Frontal cortex (tissue), 4 donors: ENCODE measurements around the gene IMMP2L. TPM values are rescaled to one million over a fixed set of nuclear protein-coding genes. Genes with fewer than 3 reads are reported as not detected.
"Not testable (repeated sequence)": the region's sequence is repeated elsewhere in the genome, so short reads cannot be mapped to it uniquely, and the experiment has no call there.

Experiments used
- DNase-seq, 2 donors: peaks; one replicate each; pipeline ENCODE4 v3.0.0; 2012; ENCODE audit warnings: low spot score in 2 of 2
- FAIRE-seq: peaks from 2 replicates; lab custom pipeline; 2012; peaks lifted over from hg19 to GRCh38; lab: Jason Lieb, UNC
- total RNA-seq: library from RNA; depleted of rRNA; stranded (reverse); fragments of >200 nt; gene quantifications from one replicate; pipeline ENCODE4 v1.2.3, GENCODE V29; 2014
- donor health status: control.
- donor health status: control.
- donor health status: control.

IMMP2L gene
- total RNA-seq, 1 donor from 2014 or later = 9.8 TPM

DNA sequence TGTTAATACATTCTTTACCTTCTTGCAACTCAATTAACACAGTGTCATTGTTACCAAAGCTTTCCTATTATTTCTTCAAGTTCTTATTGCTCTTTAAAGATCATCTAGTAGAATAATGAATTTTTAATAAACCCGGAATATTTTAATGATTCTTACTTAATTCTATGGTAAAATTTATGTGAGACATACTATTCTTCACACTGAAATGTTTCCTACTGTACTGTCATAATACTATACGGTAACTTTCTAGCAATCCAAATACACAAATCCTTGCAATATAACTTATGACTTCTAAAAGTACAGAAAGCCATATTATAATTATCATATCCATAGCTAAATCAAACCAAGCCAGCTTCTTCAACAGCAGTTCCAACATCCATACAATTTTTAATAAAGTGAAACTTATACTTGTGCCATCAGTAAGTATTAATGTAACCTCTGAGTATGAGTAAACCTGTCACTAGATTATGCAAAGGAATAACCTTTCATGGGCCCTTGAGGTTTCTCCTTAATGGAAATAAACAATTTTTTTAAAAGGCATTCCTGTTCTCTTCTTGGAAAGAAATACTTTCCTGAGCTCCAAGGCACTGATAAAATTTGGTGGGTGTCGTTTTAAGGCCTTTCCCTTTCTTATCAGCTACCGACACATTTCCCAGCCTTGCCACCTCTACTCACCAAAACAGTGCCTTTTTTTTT is 87.4 kb downstream of the IMMP2L start:
- FAIRE-seq = no peak
- no peak for DNase-seq

DNA sequence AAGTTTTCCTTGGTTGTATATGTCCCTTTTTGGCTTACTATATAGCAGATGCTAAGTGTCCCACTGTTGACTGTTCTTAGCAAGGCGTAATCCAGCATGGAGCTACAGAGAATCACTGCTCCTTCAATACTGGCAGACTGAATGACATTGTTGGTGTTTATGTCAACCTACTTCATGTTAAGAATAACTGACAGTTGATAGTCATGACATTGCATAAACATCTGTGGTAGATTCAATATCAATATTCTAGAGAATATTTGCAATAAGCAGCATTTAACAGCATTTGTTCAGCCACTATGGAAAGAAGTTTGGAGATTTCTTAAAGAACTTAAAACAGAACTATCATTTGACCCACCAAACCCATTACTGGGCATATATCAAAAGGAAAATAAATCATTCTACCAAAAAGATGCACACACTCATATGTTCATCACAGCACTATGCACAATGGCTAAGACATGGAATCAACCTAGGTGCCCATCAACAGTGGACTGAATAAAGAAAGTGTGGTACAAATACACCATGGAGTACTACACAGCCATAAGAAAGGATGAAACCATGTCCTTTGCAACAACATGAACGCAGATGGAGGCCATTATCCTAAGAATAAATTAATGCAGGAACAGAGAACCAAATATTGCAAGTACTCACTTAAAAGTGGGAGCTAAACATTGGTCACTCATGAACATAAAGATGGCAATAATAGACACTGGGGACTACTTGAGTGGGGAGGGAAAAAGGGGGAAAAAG is 88.7 kb downstream of the IMMP2L start:
- FAIRE-seq (no peak), DNase-seq (no peak)

DNA sequence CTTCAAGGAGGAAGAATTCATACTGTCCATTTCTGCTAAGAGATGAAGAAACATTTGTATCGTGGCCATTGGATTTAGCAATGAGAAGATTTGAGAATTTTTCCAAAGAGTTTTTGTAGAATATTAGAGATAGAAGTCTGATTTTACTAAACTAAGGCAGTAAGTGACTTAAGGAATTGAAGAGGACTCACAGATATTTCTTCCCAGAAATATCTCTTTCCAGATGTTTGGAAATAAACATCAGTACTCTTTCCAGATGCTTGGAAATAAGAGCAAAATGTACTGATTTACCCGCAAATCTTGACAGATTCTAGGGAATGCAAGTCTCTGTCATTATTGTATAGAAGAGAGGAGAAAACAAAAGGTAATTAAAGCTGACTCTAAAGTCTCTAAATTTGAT is 91.3 kb downstream of the IMMP2L start:
- DNase-seq = no peak
- FAIRE-seq = no peak

DNA sequence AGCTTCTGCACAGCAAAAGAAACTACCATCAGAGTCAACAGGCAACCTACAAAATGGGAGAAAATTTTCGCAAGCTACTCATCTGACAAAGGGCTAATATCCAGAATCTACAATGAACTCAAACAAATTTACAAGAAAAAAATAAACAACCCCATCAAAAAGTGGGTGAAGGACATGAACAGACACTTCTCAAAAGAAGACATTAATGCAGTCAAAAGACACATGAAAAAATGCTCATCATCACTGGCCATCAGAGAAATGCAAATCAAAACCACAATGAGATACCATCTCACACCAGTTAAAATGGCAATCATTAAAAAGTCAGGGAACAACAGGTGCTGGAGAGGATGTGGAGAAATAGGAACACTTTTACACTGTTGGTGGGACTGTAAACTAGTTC is 92.4 kb downstream of the IMMP2L start:
- FAIRE-seq, DNase-seq: not testable (repeated sequence)

DNA sequence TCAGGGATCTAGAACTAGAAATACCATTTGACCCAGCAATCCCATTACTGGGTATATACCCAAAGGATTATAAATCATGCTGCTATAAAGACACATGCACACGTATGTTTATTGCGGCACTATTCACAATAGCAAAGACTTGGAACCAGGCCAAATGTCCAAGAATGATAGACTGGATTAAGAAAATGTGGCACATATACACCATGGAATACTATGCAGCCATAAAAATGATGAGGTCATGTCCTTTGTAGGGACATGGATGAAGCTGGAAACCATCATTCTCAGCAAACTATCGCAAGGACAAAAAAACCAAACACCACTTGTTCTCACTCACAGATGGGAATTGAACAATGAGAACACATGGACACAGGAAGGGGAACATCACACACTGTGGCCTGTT is 96.5 kb downstream of the IMMP2L start:
- not testable (repeated sequence) for FAIRE-seq, DNase-seq

DNA sequence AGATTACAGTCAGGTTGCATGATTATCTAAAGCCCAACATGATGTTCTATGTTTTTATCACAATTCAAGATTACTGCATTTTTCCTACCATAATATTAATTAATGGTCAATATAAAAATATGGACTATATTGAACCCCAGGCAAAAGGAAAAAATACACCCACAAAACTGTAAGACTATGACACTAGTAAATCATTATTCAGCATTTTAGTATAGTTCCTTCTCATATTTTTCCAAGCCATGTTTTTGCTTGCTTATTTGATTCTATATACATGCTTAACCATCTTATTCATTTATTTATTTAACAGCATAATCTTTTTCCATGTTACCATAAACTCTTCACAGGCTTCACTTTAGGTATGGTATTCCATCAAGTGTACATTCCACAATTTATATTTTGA is 101.6 kb downstream of the IMMP2L start:
- no peak for DNase-seq
- no peak for FAIRE-seq

DNA sequence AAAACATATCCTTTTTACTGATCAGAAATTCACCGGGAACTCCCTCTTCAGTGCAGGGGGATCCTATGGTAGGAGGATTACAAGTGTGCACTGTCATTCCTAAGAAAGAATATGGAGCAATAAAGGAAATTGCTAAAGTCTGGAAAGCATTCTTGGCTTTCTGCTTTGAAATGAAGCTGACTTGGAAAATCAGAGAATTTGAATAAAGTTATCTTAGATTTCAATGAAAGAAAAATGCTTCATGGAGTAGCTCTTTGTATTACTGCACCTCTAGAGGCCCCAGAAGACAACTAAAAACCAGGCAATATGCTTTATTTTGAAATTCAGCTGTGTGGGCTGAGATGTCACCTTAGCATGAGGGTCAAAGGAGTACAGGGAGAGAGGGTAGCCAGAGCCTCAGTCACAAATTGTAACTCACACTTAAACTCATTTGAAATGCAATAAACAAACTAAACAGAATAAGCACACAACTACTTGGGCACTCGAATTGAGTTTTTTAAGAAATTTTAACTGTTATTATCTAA is 102.5 kb downstream of the IMMP2L start:
- DNase-seq (no peak), FAIRE-seq (no peak)

DNA sequence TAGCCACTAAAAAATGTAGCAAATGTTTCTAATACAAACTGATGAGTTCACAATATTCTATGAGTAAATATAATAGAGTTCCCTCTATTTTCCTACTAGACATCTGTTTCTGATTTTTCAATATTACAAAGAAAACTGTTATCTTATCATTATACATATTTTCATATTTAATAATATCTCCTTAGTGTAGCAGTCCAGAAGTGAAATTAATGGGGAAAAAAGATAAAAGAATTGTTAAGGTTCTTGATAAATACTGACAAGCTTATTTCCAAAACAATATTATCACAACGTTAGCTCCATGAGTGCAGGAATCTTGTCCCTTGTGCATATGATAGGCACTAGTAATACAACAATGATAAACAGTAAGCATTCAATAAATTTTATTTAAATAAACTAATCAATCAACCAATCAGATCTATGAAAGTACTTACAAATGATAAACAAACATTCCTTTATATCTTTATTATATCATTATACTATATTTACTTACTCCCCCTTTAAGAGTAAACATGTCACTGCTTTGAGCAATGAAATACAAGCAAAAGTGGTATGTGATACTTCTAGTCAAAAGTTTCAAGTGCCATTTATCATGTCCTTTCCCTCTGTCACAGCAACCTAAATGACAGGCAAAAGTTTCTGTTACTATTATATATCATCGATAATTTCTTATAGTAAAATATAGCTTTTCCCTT is 103.1 kb downstream of the IMMP2L start:
- DNase-seq (no peak), FAIRE-seq (no peak)

DNA sequence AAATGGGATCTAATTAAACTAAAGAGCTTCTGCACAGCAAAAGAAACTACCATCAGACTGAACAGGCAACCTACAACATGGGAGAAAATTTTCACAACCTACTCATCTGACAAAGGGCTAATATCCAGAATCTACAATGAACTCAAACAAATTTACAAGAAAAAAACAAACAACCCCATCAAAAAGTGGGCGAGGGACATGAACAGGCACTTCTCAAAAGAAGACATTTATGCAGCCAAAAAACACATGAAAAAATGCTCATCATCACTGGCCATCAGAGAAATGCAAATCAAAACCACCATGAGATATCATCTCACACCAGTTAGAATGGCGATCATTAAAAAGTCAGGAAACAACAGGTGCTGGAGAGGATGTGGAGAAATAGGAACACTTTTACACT is 111.6 kb downstream of the IMMP2L start:
- DNase-seq, FAIRE-seq: not testable (repeated sequence)

DNA sequence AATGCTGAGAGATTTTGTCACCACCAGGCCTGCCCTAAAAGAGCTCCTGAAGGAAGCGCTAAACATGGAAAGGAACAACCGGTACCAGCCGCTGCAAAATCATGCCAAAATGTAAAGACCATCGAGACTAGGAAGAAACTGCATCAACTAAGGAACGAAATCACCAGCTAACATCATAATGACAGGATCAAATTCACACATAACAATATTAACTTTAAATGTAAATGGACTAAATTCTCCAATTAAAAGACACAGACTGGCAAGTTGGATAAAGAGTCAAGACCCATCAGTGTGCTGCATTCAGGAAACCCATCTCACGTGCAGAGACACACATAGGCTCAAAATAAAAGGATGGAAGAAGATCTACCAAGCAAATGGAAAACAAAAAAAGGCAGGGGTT is 114.8 kb downstream of the IMMP2L start:
- not testable (repeated sequence) for FAIRE-seq, DNase-seq

DNA sequence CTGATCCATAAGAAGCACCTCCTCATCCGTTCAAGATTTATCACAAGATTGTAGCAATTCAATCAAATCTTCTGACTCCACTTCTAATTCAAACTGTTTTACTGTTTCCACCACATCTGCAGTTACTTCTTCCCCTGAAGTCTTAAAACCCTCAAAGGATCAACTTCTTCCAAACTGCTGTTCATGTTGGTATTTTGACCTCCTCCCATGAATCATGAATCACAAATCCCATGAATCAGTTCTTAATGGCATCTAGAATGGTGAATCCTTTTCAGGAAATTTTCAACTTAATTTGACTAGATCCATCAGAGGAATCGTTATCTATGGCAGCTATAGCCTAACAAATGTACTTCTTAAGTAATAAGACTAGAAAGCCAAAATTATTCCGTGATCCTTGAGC is 122.3 kb downstream of the IMMP2L start:
- no peak for DNase-seq
- FAIRE-seq = no peak

DNA sequence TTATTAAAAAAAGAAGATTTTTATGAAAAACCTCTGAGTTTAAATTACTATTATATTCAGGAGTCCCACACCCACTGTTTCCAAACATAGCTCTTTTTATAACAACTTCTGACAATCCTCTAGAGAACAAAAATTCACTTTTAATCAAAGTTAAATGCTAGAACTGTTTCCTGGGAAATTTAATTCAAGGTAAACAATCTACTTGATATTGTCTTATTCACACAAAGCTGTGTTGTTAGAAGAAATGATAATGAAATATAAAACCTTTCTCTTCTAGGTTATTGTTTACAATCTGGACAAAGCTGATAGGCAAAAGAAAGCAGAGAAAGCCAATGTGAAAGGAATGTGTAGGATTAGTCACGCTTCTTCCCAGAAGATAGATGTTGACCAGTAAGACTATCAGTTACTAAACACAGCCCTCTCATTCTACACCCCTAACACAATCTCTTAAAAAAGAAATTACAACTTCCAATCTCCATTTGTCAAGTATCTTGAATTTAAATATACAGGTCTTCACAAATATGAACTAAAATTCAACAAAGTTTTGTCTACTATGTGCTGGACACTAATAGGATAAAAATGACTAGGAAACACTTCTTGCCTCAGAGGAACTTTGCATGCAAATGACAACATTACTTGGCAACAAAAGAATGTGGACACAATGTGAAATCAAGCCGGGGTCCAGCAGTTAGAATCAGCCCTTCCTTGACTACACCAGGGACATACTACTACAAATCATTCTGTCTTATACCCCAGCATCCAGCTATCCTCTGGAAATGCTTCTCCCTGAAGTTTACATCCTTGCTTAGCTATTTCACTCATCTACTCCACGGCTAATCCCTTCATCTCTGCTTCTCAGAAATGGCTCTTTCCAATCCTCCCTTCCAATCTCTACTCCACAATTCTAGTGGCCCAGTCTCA is 123.7 kb downstream of the IMMP2L start:
- FAIRE-seq = no peak
- DNase-seq = no peak

DNA sequence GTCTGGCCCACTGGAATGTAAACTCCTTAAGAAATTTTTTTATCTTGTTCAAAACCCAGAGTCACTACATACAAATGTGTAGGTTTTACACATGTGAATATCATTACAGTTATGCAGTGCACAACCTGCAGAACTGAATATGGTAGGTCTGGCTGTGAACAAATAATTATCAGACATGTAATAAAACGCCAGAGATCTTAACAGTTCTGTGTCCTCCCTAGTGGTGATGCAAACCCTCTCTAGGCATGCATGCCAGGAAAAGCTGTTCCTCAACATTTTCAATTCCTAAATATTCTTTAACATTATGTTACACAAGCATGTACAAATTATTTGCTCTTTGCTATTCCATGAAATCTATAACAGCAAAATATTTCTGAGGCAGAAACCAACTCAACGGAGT is 124.6 kb downstream of the IMMP2L start:
- FAIRE-seq = no peak
- no peak for DNase-seq

DNA sequence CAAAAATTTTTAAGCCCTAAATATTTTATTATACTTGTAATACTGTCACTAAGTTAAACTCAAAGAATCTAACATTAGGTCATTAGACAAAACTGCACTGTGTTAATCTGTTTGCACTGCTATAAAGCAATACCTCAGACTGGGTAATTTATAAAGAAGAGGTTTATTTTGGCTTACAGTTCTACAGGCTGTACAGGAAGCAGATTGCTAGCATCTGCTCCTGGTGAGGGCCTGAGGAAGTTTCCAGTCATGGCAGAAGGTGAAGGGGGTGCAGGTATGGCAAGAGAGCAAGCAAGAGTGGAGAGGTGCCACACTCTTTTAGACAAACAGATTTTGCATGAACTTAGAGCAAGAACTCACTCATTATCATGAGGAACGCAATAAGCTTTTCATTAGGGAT is 125.7 kb downstream of the IMMP2L start:
- DNase-seq (no peak), FAIRE-seq (no peak)

DNA sequence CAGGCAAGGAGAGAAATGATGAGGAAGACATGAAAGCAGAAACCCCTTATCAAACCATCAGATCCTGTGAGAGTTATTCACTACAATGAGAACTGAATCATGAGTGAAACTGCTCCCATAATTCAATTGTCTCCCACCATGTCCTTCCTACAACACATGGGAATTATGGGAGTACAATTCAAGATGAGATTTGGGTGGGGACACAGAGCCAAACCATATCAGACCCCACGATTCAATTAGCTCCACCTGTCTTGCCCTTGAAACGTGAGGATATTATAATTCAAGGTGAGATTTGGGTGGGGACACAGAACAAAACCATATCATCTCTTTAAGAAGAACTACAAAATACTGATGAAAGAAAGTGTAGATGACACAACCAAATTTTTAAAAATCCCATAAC is 128.9 kb downstream of the IMMP2L start:
- FAIRE-seq (no peak), DNase-seq (no peak)

DNA sequence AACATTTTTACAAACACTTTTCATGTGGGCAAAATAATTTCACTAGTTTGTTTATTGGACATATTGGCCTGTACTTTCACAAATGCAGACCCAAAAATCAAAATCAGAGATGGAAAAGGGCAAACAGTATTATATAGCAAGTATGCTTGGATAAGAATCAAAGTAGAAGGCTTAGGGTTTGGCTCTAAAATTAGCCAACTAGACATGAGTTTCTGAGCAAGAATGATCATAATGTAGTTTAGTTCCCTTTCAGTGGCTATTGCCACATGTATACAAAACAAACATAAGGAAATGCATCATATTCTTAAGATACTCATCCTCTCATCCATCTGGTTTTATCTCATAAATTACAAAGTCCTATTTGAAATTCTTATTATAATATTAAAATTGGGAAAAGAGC is 132.5 kb downstream of the IMMP2L start:
- no peak for DNase-seq

DNA sequence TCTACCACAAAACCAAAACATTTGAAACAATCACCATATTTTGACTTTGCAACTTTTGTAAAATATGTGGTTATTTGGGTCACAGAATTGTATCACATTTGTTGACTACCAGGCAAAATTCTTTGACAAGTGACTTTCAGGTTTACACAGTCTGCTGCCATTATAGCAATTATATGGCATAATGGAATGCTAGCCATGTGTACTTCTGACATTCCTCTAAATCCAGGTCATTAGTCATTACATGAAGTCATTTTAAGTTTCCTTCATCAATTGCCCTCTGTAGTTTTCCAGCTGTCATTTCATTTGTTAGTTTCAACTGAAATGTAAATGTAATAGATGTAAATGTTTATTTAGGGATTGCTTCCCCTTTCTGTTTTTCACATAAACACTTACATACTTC is 137.5 kb downstream of the IMMP2L start:
- FAIRE-seq (no peak), DNase-seq (no peak)

More for the DNA sequence above, 132.5 kb downstream of the IMMP2L start:
- FAIRE-seq = no peak

DNA sequence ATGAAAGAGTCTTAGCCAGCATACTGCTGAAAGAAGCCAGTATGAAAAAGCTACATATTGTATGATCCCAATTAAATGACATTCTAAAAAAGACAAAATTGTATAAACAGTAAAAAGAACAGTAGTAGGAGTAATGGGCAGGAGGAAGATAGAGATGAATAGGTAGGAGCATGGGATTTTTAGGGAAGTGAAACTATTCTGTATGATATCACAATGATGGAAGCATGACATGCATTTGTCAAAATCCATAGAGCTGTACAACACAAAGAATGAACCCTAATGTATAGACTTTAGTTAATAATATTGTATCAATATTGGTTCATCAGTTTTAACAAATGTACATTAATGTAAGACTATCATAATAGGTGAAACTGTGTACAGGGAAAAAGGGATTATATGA is 147.9 kb downstream of the IMMP2L start:
- no peak for FAIRE-seq
- DNase-seq = no peak

DNA sequence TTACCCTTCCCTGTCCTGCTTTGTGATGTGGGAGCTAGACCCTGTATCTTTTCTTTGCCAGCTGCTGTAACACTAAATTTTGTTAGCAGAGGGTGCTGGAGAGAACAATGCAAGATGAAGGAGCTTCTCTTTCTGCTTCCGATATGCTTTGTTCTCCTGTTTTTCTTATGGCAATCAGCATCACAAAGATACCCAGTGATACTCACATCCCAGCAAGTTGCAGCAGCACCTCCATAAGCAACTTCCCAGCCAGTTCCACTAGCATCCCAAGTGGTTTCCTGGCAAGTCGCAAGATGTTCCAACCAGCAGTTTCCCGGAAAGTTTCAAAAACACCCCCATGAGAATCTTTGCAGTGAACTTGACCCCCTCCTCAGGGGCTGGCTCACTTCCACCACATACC is 148.6 kb downstream of the IMMP2L start:
- FAIRE-seq = no peak
- no peak for DNase-seq

DNA sequence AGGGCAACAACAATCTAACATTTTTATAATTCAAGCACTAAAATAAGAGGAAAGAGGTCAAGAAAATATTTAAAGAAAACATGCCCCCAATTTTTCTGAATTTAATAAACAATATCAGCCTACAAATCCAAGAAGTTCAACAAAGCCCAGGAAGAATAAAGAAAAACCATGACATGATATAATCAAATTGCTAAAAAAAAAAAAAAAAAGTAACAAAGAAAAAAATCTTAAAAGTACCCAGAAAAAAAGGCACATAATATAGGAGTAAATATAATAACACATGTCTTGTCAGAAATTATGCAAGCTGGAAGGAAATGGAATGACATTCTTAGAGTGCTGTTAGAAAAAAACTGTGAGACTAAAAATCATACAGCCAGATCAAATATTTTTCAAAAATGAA is 151.4 kb downstream of the IMMP2L start:
- peak; percentile 24 for FAIRE-seq

More for the DNA sequence above, 151.4 kb downstream of the IMMP2L start:
- no peak for DNase-seq
